ENCODE results near the gene CTU1.
A peak's percentile ranks its signal among the peaks of the same experiment; 100 is the strongest.

GRCh38 chr19:51096473-51097165, 11.6 kb downstream of the CTU1 start:
- TF ChIP-seq CTCF (IDR thresholded peaks at IDR 0.05) (peak in 1 of 4 donors; percentile 4), POLR2A (IDR thresholded peaks at IDR 0.05) (no peak)
